Measurements from ENCODE around the gene SMARCAL1. TPM values are rescaled to one million over a fixed set of nuclear protein-coding genes. Genes with fewer than 3 reads are reported as not detected.

Gene SMARCAL1
- total and polyA plus RNA-seq, 9 of the 15 experiments (the other 6 are each of a cell fraction or from before 2014, with no cell fraction given), result 8.2 to 27.9 (median 12.4) TPM

DNA sequence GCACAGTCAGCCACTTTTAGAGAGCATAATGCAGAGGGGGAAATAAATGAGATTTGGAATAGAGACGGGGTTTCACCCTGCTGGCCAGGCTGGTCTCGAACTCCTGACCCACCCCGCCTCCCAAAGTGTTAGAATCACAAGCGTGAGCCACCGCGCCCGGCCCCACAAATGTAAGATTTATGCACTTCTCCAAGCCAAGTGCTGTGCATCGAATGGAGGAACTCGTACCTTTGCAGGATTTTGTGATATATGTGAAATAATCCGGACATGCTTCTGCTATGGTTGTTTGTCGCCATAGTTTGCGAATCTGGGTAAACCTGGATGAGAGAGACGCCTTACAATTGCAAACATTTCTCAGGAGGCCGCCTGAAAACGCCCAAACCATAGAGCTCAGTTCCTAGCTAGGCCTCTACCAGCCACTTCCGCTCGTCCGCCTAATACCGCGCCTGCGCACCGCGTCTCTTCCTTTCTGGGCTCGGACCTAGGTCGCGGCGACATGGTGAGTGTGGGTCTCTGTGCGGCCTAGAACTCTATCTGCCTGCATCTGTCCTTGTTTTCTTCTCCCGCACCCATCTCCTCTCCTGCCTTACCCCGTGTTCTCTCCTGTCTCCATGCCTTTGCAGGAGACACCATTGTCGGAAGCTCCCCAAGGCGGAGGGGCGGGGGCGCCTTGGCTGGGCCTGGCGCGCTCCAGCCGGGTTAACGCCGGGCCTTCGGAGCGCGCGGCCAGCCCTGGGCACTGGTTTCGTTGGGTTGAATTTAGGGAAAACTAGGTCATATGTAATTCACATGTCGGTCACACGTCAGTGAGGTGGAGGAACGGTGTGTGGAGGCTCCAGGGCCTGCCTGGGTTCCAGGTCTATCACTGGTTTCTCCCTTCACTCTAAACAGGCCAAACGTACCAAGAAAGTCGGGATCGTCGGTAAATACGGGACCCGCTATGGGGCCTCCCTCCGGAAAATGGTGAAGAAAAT lies 86.4 kb downstream of the SMARCAL1 start, which contains the start of gene RPL37A (continued):
- peak in 1 of 2 experiments; percentile 32; a peak in 1 of 4 replicates for TF ChIP-seq SRF (CRISPR knock-in tag; IDR thresholded peaks at IDR 0.05)
- TF ChIP-seq SETDB1 (IDR thresholded peaks at IDR 0.05; ENCODE audit: low read length), result peak; percentile 52
- TF ChIP-seq NONO (IDR thresholded peaks at IDR 0.05; ENCODE audit: low read depth in 2 of 2, low read length in 1 of 2), result 0 out of 4 replicates have a peak, but pooled peaks have one; percentile 25 to 47
- peak; percentile 73 for TF ChIP-seq ELF1 (tag; IDR thresholded peaks at IDR 0.05)
- TF ChIP-seq, protein P1, sequence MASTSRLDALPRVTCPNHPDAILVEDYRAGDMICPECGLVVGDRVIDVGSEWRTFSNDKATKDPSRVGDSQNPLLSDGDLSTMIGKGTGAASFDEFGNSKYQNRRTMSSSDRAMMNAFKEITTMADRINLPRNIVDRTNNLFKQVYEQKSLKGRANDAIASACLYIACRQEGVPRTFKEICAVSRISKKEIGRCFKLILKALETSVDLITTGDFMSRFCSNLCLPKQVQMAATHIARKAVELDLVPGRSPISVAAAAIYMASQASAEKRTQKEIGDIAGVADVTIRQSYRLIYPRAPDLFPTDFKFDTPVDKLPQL (IDR thresholded peaks at IDR 0.05; ENCODE audit: extremely low read depth, insufficient read length), result peak; percentile 70
- TF ChIP-seq DMBX1 (CRISPR knock-in tag; IDR thresholded peaks at IDR 0.05; ENCODE audit: borderline replicate concordance), result no peak
- no peak for TF ChIP-seq SOX6 (IDR thresholded peaks at IDR 0.05)
- TF ChIP-seq MEF2A (IDR thresholded peaks at IDR 0.05; ENCODE audit: control insufficient read depth, low read depth, low read length), result no peak
- TF ChIP-seq ZNF561 (CRISPR knock-in tag; conservative IDR thresholded peaks at IDR 0.05), result no peak
- TF ChIP-seq JUN (IDR thresholded peaks at IDR 0.05; ENCODE audit: borderline replicate concordance, low read depth, low read length), result no peak
- TF ChIP-seq JUN (CRISPR knock-in tag; IDR thresholded peaks at IDR 0.05; ENCODE audit: borderline replicate concordance), result no peak
- TF ChIP-seq ZNF232 (CRISPR knock-in tag; IDR thresholded peaks at IDR 0.05), result no peak
- no peak for TF ChIP-seq ZNF75A (CRISPR knock-in tag; IDR thresholded peaks at IDR 0.05)
- no peak for TF ChIP-seq KHSRP (IDR thresholded peaks at IDR 0.05)
- TF ChIP-seq MAFF (IDR thresholded peaks at IDR 0.05; ENCODE audit: low read length), result no peak
- TF ChIP-seq PHF21A (IDR thresholded peaks at IDR 0.05; ENCODE audit: borderline replicate concordance, low read depth), result peak; percentile 39; the same call in 1 of the 2 replicates
- no peak for TF ChIP-seq KDM4B (IDR thresholded peaks at IDR 0.05; ENCODE audit: borderline replicate concordance in 2 of 2, low read depth in 1 of 2)
- peak; percentile 95 for TF ChIP-seq PHF20 (IDR thresholded peaks at IDR 0.05; ENCODE audit: partially characterized antibody)
- no peak for TF ChIP-seq HDAC8 (tag; IDR thresholded peaks at IDR 0.05)
- no peak; a peak in 1 of 4 replicates for TF ChIP-seq SIX5 (IDR thresholded peaks at IDR 0.05; ENCODE audit: borderline replicate concordance in 1 of 2, insufficient read depth in 1 of 2, low read depth in 1 of 2, low read length in 2 of 2)
- TF ChIP-seq RFX5 (IDR thresholded peaks at IDR 0.05; ENCODE audit: low read depth, low read length), result no peak
- TF ChIP-seq, protein P2, sequence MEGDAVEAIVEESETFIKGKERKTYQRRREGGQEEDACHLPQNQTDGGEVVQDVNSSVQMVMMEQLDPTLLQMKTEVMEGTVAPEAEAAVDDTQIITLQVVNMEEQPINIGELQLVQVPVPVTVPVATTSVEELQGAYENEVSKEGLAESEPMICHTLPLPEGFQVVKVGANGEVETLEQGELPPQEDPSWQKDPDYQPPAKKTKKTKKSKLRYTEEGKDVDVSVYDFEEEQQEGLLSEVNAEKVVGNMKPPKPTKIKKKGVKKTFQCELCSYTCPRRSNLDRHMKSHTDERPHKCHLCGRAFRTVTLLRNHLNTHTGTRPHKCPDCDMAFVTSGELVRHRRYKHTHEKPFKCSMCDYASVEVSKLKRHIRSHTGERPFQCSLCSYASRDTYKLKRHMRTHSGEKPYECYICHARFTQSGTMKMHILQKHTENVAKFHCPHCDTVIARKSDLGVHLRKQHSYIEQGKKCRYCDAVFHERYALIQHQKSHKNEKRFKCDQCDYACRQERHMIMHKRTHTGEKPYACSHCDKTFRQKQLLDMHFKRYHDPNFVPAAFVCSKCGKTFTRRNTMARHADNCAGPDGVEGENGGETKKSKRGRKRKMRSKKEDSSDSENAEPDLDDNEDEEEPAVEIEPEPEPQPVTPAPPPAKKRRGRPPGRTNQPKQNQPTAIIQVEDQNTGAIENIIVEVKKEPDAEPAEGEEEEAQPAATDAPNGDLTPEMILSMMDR (IDR thresholded peaks at IDR 0.05 in 2 of 3, conservative IDR thresholded peaks at IDR 0.05 in 1 of 3; ENCODE audit: insufficient read depth in 2 of 3, low read depth in 1 of 3, low read length in 3 of 3), result no peak
- TF ChIP-seq, protein P3, sequence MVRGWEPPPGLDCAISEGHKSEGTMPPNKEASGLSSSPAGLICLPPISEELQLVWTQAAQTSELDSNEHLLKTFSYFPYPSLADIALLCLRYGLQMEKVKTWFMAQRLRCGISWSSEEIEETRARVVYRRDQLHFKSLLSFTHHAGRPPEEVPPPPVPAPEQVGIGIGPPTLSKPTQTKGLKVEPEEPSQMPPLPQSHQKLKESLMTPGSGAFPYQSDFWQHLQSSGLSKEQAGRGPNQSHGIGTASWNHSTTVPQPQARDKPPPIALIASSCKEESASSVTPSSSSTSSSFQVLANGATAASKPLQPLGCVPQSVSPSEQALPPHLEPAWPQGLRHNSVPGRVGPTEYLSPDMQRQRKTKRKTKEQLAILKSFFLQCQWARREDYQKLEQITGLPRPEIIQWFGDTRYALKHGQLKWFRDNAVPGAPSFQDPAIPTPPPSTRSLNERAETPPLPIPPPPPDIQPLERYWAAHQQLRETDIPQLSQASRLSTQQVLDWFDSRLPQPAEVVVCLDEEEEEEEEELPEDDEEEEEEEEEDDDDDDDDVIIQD (CRISPR knock-in tag; IDR thresholded peaks at IDR 0.05), result no peak

Measured in K562 (cell line).